B cell (primary cell): ENCODE results near the gene LCN12. TPM values are rescaled to one million over a fixed set of nuclear protein-coding genes. Genes with fewer than 3 reads are reported as not detected.

Experiments
- ATAC-seq: fragments of 200-7000 bp; cut with Tn5 transposase; one replicate; pipeline ENCODE4 v1.10.0; 2021; ENCODE audit warnings: low read depth, mild to moderate bottlenecking, moderate number of reproducible peaks, moderate library complexity
- CTCF ChIA-PET: fragments of 350-600 bp; sonication (Branson Sonifier 250); formaldehyde crosslinking; loops from one replicate; lab custom pipeline; 2021; ENCODE audit warnings: antibody characterized with exemption, inconsistent platforms; lab: Charles Lee
- POLR2A ChIA-PET: fragments of 350-600 bp; sonication (Branson Sonifier 250); formaldehyde crosslinking; loops from one replicate; lab custom pipeline; 2021; ENCODE audit warnings: antibody characterized with exemption; lab: Charles Lee
- DNase-seq: peaks from one replicate; pipeline ENCODE4 v3.0.0; 2013
- H2AFZ ChIP-seq: 2 replicates; pipeline ENCODE4 v1.6.1; 2012; ENCODE audit warnings: mild to moderate bottlenecking, low read depth, low read length; ENCODE audit not compliant: insufficient read depth, poor library complexity, severe bottlenecking
- H3K27ac ChIP-seq, 2 donors: 1 replicate in 1 of 2; 2 replicates in 1 of 2; pipeline ENCODE4 v1.5.1; 2012 to 2013; ENCODE audit warnings: low read length in 2 of 2, mild to moderate bottlenecking in 2 of 2, moderate library complexity in 1 of 2
- H3K27me3 ChIP-seq, 4 experiments: fragments of 200-600 bp in 1 of 4; sonication (generic) in 1 of 4; replicated peaks in 1 of 4; 1 replicate in 2 of 4; 2 replicates in 2 of 4; pipeline versions ENCODE4 v1.6.1 to v1.7.0; 2013 to 2016; ENCODE audit warnings: low read length in 3 of 4, mild to moderate bottlenecking in 2 of 4, mixed read lengths in 1 of 4, moderate library complexity in 1 of 4; ENCODE audit not compliant: insufficient read depth in 4 of 4, control insufficient read depth in 3 of 4; ENCODE audit errors: control extremely low read depth in 1 of 4
- H3K36me3 ChIP-seq, 2 experiments: replicated peaks in 1 of 2; 1 replicate in 1 of 2; 2 replicates in 1 of 2; pipeline versions ENCODE4 v1.6.1 to v1.7.1; 2013; ENCODE audit warnings: low read length in 1 of 2; ENCODE audit not compliant: insufficient read depth in 2 of 2, control insufficient read depth in 1 of 2; ENCODE audit errors: control extremely low read depth in 1 of 2, extremely low read depth in 1 of 2
- H3K4me1 ChIP-seq, 2 donors: fragments of 200-600 bp in 1 of 2; sonication (generic) in 1 of 2; 1 replicate in 1 of 2; 2 replicates in 1 of 2; pipeline versions ENCODE4 v1.5.1 to v1.6.1; 2013 to 2017; ENCODE audit warnings: low read length in 2 of 2; ENCODE audit not compliant: control insufficient read depth in 2 of 2, insufficient read depth in 2 of 2
- H3K4me2 ChIP-seq: replicated peaks from 2 replicates; pipeline ENCODE3; 2012; ENCODE audit warnings: mild to moderate bottlenecking, low read depth, low read length; ENCODE audit not compliant: poor library complexity, severe bottlenecking
- H3K4me3 ChIP-seq, 5 experiments: fragments of 200-600 bp in 1 of 5; sonication (generic) in 1 of 5; 1 replicate in 3 of 5; 2 replicates in 2 of 5; pipeline versions ENCODE4 v1.5.1 to v1.7.0; 2011 to 2016; ENCODE audit warnings: low read length in 4 of 5, mild to moderate bottlenecking in 4 of 5, low read depth in 2 of 5, control low read depth in 1 of 5, moderate library complexity in 1 of 5; ENCODE audit not compliant: insufficient read depth in 1 of 5; ENCODE audit errors: control extremely low read depth in 1 of 5, extremely low read depth in 1 of 5
- H3K79me2 ChIP-seq: fragments of 200-600 bp; sonication (generic); one replicate; pipeline ENCODE4 v1.6.0; 2016; ENCODE audit warnings: low read length; ENCODE audit not compliant: control insufficient read depth, insufficient read depth
- H3K9ac ChIP-seq: fragments of 200-600 bp; sonication (generic); 2 replicates; pipeline ENCODE4 v1.6.1; 2017; ENCODE audit warnings: mild to moderate bottlenecking, low read length, moderate library complexity
- H3K9me3 ChIP-seq, 3 donors: one replicate each; pipeline versions ENCODE4 v1.6.1 to v1.7.1; 2013; ENCODE audit warnings: low read length in 2 of 3; ENCODE audit not compliant: control insufficient read depth in 2 of 3, insufficient read depth in 1 of 3; ENCODE audit errors: control extremely low read depth in 1 of 3
- H4K20me1 ChIP-seq: 2 replicates; pipeline ENCODE4 v1.6.0; 2012; ENCODE audit warnings: mild to moderate bottlenecking, low read length; ENCODE audit not compliant: insufficient read depth, control insufficient read depth, poor library complexity, severe bottlenecking
- H3K27ac Mint-ChIP-seq: one replicate; pipeline ENCODE4 v1.8.0; 2021; ENCODE audit warnings: mixed read lengths
- H3K27me3 Mint-ChIP-seq: one replicate; pipeline ENCODE4 v1.8.0; 2021; ENCODE audit warnings: mixed read lengths
- H3K4me1 Mint-ChIP-seq: one replicate; pipeline ENCODE4 v1.8.0; 2021; ENCODE audit warnings: mixed read lengths
- H3K4me3 Mint-ChIP-seq: one replicate; pipeline ENCODE4 v1.8.0; 2021; ENCODE audit warnings: mixed read lengths
- H3K9me3 Mint-ChIP-seq: one replicate; pipeline ENCODE4 v1.8.0; 2022; ENCODE audit warnings: mixed read lengths; ENCODE audit not compliant: insufficient read depth
- EZH2 ChIP-seq: IDR thresholded peaks from 2 replicates; pipeline ENCODE4 v1.6.1; 2012; ENCODE audit warnings: borderline replicate concordance, low read depth, mild to moderate bottlenecking, moderate library complexity, low read length; ENCODE audit not compliant: insufficient read depth, poor library complexity, severe bottlenecking
- WGBS: methylation state at CpG from one replicate; pipeline ENCODE4 v1.1.5; 2013; ENCODE audit warnings: missing lambda C conversion rate; ENCODE audit not compliant: insufficient coverage; 5-methylcytosine and 5-hydroxymethylcytosine counted together
- intact Hi-C: fragments of 100-400 bp; cut with micrococcal nuclease; formaldehyde crosslinking; loops from one replicate; pipeline ENCODE4 v1.10.0; 2022
- polyA plus RNA-seq: library from polyadenylated mRNA; depleted of rRNA; stranded (reverse); fragments of >200 nt; gene quantifications from 2 replicates; pipeline ENCODE4 v1.2.3, GENCODE V29; 2012
- total RNA-seq, 2 donors: library from RNA; stranded (reverse); fragments of 120-200 nt in 1 of 2; gene quantifications; 1 replicate in 1 of 2; 2 replicates in 1 of 2; pipeline versions ENCODE4 v1.2.3 to v1.2.4, GENCODE V29; 2013 to 2022
- TF ChIP-seq, protein P1 (sequence below): fragments of 200-600 bp; IDR thresholded peaks from one replicate; pipeline ENCODE4 v1.8.0; 2022; ENCODE audit warnings: antibody characterized with exemption, mild to moderate bottlenecking

LCN12 gene
- total and polyA plus RNA-seq, 2 donors (not counting 1 experiment from before 2014, with no cell fraction given): 2.4 to 2.6 TPM

DNA sequence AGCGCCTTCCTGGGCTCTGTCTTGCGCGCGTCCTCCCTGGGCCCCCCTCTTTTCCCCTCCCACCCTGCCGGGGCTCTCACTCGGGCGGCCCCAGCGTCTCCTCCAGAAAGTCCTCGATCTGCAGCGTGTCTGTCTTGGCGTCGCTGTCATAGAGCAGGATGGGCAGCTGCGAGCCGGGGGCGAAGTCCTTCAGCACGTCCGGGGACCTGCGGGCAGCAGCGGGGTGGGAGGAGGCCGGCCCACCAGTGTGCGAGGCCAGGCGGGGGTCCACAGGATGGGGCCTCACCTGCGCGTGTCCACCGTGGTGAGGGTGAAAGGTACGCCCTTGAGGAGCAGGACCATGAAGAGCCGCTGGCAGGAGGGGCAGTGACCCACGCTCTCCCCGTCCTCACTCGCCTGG lies 43.3 kb downstream of the LCN12 start:
- DNase-seq (no peak), ATAC-seq (no peak)
- WGBS: 67% methylated on average over 29 of the region's 30 CpGs
- Mint-ChIP-seq H3K4me1 (peaks cover 53% of the 10 kb centered on the region), H3K27me3 (peaks cover 3% of the 10 kb centered on the region), H3K4me3 (no peak overlapping the region), H3K9me3 (no peaks in the 10 kb centered on the region), H3K27ac (peak overlapping the region; percentile 61)
- CTCF ChIA-PET: interaction anchor here (1.2 to 3.4 kb wide), 3 partner anchors 31 to 39 kb away, joined by 4 to 22 read pairs (median 11); partner anchors contain the start of gene ABCA2
- Histone ChIP-seq H3K9ac (no peak overlapping the region), H3K36me3 (peaks cover 0 to 6% of the 10 kb centered on the region in 2 experiments), H4K20me1 (peaks cover 17% of the 10 kb centered on the region), H3K27ac (no peak overlapping the region), H3K4me3 (no peak overlapping the region), H3K27me3 (peaks cover 0 to 4% (median 0%) of the 10 kb centered on the region in 4 experiments), H3K4me2 (peak overlapping the region; percentile 90), H2AFZ (no peak overlapping the region), H3K79me2 (peaks cover 10% of the 10 kb centered on the region), H3K9me3 (peaks cover 0 to 10% (median 0%) of the 10 kb centered on the region in 3 donors), H3K4me1 (peaks cover 53 to 70% of the 10 kb centered on the region in 2 donors)
- POLR2A ChIA-PET: interaction anchor here (1.2 to 1.5 kb wide), 2 partner anchors 32 to 34 kb away, joined by 4 to 5 read pairs; no protein-coding TSS in a partner anchor
- TF ChIP-seq, protein P1, sequence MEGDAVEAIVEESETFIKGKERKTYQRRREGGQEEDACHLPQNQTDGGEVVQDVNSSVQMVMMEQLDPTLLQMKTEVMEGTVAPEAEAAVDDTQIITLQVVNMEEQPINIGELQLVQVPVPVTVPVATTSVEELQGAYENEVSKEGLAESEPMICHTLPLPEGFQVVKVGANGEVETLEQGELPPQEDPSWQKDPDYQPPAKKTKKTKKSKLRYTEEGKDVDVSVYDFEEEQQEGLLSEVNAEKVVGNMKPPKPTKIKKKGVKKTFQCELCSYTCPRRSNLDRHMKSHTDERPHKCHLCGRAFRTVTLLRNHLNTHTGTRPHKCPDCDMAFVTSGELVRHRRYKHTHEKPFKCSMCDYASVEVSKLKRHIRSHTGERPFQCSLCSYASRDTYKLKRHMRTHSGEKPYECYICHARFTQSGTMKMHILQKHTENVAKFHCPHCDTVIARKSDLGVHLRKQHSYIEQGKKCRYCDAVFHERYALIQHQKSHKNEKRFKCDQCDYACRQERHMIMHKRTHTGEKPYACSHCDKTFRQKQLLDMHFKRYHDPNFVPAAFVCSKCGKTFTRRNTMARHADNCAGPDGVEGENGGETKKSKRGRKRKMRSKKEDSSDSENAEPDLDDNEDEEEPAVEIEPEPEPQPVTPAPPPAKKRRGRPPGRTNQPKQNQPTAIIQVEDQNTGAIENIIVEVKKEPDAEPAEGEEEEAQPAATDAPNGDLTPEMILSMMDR: no peak
- TF ChIP-seq EZH2: no peak
- intact Hi-C loops: no loop called here

DNA sequence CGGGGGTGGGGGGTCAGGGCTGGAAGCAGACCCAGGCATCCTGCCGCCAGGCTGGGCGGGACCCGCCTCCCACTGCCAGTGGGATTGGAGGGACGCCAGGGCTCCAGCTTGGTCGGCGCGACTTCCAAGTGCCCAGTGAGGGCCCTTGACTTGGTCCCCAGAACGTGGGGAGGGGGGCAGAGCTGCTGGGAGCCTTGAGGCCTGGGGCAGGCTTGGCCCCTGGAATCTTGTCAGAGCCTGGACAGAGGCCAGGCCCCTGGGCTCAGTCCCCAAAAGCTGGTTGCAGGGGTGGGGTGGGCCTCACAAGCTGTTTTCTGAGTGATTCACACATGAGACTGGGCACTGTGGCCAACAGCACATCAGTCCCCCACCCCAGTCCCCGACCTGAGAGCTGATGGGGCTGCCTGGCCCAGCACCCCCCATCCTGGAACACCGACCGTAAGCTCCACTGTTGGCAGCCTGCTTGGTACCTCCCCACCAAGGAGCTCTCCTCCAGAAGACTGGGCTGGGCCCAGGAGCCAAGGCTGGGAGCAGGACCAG lies 43.8 kb downstream of the LCN12 start:
- peak overlapping the region; percentile 82 for H3K27ac Mint-ChIP-seq
- Histone ChIP-seq H3K4me2 (peak overlapping the region; percentile 90), H3K4me1 (peaks cover 58 to 75% of the 10 kb centered on the region in 2 donors), H3K27me3 (peaks cover 0 to 4% (median 0%) of the 10 kb centered on the region in 4 experiments), H3K9ac (peak overlapping the region; percentile 59), H3K27ac (peak overlapping the region in 1 of 2 donors; percentile 27), H4K20me1 (peaks cover 17% of the 10 kb centered on the region), H3K9me3 (peaks cover 0 to 7% (median 0%) of the 10 kb centered on the region in 3 donors), H3K36me3 (peaks cover 0 to 6% of the 10 kb centered on the region in 2 experiments), H2AFZ (no peak overlapping the region), H3K79me2 (peaks cover 10% of the 10 kb centered on the region), H3K4me3 (peak overlapping the region in 2 of 5 experiments; percentile 40 to 60)
- no peaks in the 10 kb centered on the region for H3K9me3 Mint-ChIP-seq
- CTCF ChIA-PET: interaction anchor here (0.6 to 3.4 kb wide), 6 partner anchors 30 to 154 kb away, joined by 3 to 22 read pairs (median 4); partner anchors contain the start of genes ABCA2, AJM1 and NPDC1
- 72% methylated on average over 12 of the region's 12 CpGs for WGBS
- POLR2A ChIA-PET: interaction anchor here (0.5 to 1.5 kb wide), 4 partner anchors 14 to 189 kb away, joined by 3 to 5 read pairs (median 4); no protein-coding TSS in a partner anchor
- no peak for TF ChIP-seq EZH2
- TF ChIP-seq, protein P1: no peak
- peak overlapping the region; percentile 76 for H3K4me3 Mint-ChIP-seq
- intact Hi-C loops: no loop called here
- H3K4me1 Mint-ChIP-seq: peaks cover 55% of the 10 kb centered on the region
- no peak for DNase-seq
- peaks cover 3% of the 10 kb centered on the region for H3K27me3 Mint-ChIP-seq
- no peak for ATAC-seq
